Renal cortical epithelial cell (primary cell): ENCODE data around the gene CHMP2B. TPM values are rescaled to one million over a fixed set of nuclear protein-coding genes. Genes with fewer than 3 reads are reported as not detected.
A peak's percentile ranks its signal among the peaks of the same experiment; 100 is the strongest.
"Not testable (repeated sequence)": the region's sequence is repeated elsewhere in the genome, so short reads cannot be mapped to it uniquely, and the experiment has no call there.

ENCODE experiments used
- DNase-seq: peaks from one replicate; pipeline ENCODE4 v3.0.0-alpha.2; 2011; ENCODE audit warnings: low read depth
- total RNA-seq: library from RNA; depleted of rRNA; stranded (reverse); fragments of >200 nt; gene quantifications from 2 replicates; pipeline ENCODE4 v1.2.3, GENCODE V29; 2014

The CHMP2B gene
- total RNA-seq, 1 donor from 2014 or later = 29.2 TPM

DNA sequence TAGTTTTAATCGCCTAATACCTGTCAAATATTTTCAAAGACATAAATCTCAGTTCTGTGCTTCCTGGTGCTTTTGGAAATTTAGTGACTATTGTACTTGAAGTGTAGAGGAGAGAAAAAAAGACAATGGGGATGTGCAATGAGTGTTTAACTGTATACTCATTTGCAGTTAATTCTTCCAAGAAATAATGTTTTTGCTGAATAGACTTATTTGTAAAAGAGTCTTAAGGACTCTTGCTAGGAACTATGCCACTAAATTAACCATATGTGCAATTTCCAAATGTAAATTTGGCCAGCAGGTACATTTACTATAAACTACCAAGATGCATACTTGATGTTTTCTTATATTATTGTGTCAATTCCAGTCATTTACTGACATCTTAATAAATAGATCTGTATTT is 2.0 kb downstream of the CHMP2B start:
- DNase-seq = no peak

DNA sequence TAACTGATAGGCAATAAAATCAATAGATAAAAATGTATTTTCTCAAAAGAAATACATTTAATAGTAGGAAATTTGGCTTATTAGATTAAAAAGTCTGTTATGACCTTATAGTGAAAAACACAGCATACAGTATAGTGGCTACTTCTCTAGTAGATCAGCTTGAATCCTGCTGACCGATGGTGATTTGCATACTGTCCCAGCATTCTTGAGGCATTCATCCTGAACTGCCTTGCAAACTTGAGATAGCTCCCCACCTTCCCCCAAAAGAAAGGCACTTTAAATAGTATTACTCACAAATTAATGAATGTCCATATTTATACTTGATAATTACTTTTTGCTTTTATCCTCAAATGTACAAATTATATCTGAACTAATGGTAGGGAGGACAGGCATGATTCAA is 6.7 kb downstream of the CHMP2B start:
- peak; percentile 51 for DNase-seq

DNA sequence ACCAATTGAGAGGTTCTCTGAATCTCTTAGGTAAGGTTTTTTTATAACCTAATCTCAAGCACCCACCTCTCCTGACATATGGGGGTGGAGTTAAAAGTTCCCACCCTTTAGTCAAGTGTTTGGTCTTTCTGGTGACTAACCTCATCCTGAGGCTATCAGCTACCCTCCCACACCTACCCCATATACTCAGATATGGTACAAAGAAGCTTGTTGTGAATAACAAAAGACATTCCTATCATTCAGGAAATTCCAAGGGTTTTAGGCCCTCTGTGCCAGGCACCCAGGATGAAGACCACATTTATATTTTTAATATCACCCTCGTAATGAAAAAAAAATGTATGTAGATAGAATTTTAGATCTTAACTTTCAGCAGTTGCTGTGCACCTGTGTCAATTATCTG is 9.0 kb downstream of the CHMP2B start:
- peak; percentile 15 for DNase-seq

DNA sequence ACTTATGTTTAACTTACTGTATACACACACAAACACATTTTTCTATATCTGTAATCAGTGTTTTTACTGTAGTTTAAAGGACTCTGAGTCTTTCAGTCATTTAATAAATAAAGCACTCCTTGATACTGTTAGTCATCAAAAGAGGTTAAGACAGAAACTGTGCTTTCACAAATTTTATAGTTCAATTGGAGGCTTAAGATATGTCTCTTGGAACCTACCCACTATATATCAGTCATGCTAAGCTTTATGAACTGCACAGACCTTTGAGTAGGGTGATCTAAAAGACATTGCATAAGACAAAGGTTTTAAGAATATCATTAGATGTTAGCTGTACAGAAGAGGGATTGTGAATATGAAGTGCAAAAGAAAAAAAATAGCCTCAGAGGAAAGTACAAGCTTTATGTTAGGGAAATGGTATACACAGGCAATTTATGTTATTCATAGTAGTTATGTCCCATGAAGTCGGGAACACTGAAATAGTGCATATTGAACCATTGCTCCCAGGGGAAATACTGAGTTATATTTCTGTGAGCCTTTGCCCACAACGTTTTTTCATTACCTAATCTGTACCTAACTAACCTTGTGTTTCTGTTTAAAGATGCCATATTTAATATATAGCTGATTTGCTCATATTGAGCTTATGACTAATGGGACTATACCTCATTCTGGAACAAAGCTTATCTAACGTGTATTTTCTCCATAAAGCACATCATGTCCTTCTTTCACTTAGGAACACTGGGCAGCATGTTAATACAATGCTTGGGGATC is 19.7 kb downstream of the CHMP2B start:
- no peak for DNase-seq

DNA sequence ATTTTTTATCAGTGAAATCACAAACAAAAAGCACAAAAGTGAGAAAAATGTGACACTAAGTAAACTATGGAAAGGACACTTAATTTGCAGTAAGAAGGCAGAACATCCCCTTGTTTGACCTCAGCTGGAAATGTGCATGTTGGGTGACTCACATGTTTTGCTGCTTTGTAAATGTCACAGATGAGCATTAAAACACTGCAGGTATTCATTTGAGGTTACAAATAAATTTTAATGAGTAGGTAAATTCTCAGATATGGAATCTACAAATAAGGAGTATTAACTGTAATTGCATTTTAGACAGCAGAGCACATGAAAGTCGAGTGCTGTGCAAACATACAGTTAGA is 20.3 kb downstream of the CHMP2B start:
- peak; percentile 15 for DNase-seq

DNA sequence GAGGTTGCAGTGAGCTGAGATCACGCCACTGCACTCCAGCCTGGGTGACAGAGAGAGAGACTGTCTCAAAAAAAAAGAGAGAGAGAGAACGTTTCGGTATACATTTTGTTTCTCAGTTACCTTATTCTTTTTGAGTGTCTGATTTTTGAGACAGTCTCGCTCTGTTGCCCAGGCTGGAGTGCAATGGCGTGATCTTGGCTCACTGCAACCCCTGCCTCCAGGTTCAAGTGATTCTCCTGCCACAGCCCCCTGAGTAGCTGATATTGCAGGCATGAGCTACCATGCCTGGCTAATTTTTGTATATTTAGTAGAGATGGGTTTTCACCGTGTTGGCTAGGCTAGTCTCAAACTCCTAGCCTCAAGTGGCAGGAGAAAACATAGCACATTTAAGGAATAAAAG is 21.1 kb downstream of the CHMP2B start:
- DNase-seq = not testable (repeated sequence)

DNA sequence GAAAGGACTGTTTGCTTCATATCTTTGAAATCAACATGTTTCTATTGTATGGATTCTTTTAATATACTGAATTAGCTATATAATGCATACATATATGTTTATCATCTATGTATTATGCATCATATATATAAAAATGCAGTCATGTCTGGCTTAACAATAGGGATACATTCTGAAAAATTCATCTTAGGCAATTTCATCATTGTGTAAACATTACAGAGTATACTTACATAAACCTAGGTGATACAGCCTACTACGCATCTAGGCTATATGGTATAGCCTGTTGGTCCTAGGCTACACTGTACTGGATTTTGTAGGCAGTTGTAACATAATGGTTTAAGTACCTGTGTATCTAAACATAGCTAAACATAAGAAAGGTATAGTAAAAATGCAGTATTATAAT is 21.7 kb downstream of the CHMP2B start:
- DNase-seq = no peak

DNA sequence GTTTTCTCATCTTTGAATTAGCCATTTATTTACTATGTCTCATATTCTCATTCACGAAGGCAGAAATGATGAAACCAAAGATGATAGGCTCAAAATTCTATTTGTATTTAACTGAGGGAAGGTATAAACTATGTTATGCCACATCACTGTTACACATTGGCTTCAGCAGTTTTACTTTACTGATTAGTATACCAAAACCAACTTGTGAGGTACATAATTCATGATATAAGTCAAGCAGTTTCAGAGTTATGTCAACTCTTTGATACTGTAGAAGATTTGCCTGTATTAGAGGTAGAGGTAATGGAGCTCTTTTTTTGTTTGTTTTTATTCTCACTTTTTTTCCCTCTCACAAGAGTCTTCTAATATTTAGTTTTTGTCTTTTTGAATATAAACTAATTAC is 22.9 kb downstream of the CHMP2B start:
- DNase-seq = no peak

DNA sequence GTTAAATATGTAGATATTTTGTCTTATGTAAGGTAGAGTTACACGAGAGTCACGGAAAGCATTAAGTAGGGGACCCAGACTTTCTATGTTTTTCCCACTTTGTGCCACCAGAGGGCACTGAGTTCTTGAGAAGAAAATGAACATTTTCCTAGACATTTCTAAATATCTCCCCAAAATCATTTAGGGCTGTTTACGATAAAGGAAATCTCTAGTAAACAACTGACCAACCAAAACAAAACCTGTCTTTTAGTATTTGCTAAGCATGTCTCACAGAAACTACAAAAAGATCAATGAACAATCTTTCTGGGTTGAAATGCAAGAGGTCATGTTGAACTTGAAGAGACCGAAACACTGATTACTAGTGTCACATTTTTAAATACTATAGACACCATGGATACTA is 33.2 kb downstream of the CHMP2B start:
- DNase-seq = peak; percentile 49

DNA sequence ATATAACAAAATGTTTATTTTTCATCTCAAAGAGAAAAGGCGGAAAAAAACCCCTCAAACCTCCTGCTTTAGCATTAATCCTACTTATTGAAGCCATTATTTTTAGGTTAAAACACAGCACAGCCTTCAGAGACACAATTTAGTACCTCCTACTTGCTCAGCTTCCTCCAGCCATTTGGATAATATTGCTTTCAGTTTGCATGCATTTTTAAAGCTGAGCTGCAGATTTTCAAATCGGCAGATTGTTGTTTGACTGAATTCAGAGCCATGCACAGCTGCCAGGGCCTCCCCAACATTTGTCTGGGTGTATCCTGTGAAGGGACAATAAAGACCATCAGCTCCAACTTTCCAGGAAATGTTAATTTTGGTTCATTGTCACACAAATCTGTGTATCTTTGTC is 34.8 kb downstream of the CHMP2B start:
- DNase-seq = no peak

DNA sequence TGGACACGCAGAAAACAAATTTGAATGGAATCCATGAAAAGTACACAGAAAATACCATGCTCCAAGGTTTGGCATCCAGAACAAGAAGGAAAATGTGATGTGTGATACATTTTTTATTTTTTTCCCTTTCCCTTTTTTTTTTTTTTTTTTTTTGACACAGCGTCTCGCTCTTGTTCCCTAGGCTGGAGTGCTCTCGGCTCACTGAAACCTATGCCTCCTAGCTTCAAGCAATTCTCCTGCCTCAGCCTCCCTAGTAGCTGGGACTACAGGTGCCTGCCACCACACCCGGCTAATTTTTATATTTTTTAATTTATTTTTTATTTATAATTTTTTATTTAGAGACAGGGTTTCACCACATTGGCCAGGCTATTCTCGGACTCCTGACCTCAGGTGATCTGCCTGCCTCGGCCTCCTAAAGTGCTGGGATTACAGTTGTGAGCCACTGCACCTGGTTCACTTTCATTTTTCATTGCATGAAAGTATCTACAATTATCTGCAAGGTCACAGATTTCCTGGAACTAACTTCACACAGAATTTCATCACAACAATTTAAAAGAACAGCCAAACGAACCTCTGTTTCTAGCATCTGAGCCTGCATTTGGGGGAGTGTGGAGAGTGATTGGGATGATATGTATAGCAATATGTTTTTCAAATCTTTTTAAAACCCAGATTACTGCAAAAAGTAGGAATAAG is 41.0 kb downstream of the CHMP2B start:
- no peak for DNase-seq

DNA sequence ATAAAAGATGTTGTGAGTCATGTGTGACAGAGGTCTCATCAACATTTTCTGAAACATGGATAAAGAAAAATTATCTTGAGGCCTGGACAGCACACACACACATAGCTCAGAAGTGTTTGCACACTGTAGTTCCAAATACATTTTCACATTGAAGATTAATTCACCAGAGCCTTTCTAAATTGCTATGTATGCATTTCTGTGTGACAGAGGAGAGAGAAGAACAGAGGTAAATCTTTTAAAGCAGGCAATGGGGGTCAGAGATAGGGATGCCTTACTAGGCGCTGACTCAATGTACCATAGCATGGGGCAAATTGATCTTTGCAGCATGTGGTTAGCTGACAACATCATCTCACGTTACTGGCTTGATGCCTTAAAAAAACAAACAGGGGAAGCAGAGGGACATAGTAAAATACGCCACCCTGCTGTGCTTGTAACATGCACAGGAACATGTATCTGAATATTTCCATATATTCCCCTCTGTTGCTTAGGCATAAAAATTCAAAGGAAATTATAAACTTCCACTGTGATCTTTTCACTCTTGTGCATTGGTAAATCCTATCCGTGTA is 41.6 kb downstream of the CHMP2B start:
- DNase-seq = no peak

DNA sequence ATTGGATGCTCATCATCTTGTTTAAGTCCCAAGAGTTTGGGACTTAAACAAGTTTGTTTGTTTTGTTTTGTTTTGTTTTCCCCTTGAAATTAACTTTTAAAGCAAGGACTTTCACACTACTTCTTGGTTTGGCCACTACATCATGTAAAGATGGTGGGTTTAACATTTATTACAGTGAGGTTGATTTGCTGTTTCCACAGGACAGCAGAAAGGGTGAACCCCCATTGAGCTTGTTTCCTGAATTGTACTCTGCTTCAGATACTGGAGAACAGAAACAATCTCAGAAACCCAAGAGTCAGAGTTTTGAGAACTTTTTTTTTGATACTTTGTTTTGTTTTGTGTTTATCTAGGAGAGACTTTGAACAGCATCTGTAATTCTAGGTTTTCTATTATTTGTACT is 42.6 kb downstream of the CHMP2B start:
- DNase-seq = no peak

DNA sequence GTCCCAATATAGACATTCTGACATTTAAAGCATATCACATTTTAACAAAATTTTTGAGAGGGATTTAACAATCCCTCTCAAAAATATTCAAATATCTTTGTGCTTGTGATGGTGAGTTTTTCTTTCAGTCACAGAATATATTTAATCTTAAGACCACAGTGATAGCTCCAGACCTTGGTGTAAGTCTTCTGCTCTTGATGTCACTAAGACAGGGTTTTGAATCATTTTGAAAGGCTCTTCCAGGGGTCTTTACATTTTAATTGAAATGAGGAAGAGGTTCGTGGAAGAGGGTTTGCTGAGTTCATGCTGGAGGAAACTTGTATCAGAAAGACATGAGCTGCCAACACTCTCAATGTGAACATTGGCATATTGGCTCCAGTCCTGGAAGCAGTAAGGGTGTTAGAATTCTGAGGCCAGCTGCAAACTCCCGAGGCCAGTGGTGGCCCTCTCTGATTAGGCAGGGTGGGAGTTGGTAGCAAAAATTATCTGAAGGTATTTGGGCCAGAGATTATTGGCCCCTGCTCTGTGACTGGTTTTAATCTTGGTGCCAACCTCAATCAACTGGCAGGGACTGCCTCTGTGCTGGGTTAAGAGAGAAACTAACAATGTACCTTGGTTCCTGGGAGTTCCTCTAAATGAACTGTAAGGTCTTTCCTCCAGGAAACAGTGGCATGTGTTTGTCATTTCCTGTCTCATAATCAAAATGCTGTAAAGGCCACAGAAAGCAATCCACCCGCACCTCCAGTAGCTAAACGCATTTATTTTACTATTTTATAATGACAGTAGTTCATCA is 44.0 kb downstream of the CHMP2B start:
- no peak for DNase-seq

DNA sequence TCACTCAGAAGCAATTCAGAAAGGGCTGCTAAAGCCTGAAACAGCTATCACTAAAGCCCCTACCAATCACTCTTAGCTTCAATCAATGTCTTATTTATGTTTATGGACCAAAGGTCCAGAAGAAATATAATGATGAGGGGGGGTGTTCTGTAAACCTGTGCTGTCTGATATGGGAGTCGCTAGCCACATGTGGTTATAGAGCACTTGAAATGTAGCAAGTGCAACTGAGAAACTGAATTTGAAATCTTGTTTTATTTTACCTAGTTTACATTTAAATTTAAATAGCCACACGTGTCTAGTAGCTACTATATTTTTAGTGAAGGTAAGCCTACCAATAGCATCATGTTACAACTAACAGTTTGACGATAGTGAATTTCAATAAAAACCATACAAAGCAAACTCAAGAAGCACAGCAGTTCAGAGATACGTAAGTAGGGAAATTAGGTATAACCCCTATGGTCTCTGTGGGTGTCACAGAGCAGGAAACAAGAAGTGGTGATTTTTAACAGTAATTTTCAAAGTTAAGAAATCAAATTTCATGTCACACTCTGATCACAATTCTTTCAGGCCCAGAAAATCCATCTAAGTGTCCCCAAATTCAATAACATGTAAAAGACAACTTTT is 45.7 kb downstream of the CHMP2B start:
- no peak for DNase-seq

DNA sequence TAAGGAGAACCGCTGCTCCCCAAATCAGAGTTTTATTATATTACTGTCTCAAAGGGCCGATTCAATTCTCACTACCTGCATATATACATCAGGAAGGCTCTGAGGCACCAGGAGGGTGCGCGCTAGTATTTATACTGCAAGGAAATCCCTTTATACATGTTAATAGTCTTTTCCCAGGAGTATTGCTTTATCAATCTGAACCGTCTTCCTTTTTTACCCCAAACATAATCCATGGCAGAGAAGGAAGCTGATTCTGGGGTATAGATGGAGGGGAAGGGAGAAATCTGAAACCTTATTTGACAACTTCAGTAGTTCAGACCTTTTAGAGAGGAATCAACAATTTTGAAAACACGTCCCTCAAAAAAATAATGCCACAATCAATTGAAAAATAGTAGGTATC is 49.4 kb downstream of the CHMP2B start, which contains the start of gene POU1F1:
Gene POU1F1 (minus strand): TSS at position 101 of the 400 bp plus-strand sequence. CDS start 122 bp downstream, outside the sequence.
- DNase-seq = no peak

DNA sequence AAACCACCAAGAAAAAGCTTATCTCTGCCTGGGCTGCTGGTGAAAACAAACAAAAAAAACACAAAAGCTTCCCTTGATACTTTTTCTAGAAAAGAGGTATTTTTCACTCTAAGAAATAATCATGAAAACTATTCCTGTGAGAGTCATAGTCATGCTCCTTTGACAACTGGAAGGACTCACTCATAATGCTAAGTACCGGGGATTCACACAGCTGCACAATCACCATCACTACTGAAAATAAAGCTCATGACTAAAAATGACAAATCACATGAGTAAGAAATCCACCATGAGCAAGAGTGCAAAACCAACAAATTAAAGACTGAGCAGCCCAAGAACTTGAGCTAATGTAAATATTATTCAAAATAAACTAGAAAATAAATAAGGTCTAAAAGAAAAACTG is 59.9 kb downstream of the CHMP2B start:
- DNase-seq = peak; percentile 41

DNA sequence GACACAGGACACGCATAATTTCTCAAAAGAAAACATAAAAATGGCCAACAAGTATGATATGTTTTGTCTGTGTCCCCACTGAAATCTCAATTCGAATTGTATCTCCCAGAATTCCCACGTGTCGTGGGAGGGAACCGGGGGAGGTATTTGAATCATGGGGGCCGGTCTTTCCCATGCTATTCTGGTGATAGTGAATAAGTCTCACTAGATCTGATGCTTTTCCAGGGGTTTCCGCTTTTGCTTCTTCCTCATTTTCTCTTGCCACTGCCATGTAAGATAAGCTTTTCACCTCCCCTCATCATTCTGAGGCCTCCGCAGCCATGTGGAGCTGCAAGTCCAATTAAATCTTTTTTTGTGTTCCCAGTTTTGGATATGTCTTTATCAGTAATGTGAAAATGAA is 61.3 kb downstream of the CHMP2B start:
- no peak for DNase-seq

DNA sequence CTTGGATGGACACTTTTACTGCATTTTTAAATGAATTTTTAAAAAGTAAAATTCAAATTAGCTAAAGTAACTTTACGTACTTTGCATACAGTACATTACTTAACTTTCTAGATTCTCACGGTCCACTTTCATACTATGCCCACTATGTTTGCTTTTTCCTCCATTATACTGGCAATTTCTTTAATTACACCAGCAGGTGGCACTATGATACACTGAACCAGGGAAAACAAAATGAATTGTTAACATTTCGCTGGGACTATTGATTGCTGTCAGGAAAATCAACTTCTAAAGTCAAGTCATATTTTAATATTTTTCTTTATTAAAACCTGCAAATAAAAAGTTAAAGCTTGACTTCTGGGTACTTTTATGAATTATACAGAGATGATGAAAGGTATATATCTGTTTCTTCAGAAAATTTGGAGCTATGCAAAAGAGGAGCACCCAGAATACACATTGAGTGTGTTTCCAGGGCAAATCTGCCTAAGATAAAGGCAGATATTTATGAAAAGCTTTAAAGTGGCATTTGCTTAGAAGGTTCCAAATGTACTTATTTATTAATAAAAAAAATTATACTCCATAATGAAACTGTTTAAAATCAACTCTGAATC is 71.1 kb downstream of the CHMP2B start:
- peak; percentile 51 for DNase-seq

DNA sequence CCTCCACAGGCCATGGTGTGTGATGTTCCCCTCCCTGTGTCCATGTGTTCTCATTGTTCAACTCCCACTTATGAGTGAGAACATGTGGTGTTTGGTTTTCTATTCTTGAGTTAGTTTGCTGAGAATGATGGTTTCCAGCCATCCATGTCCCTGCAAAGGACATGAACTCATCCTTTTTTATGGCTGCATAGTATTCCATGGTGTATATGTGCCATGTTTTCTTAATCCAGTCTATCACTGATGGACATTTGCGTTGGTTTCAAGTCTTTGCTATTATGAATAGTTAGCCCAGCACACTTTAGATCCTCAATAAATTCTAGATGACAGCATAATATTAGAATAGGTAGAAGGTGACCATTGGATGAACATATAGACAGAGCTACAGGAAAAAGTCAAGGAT is 77.9 kb downstream of the CHMP2B start:
- DNase-seq = not testable (repeated sequence)
